ENCODE data around the gene YWHAB. TPM values are rescaled to one million over a fixed set of nuclear protein-coding genes. Genes with fewer than 3 reads are reported as not detected.

Gene YWHAB
- total RNA-seq, 4 donors from 2014 or later, result 139 to 182 (median 164) TPM

DNA sequence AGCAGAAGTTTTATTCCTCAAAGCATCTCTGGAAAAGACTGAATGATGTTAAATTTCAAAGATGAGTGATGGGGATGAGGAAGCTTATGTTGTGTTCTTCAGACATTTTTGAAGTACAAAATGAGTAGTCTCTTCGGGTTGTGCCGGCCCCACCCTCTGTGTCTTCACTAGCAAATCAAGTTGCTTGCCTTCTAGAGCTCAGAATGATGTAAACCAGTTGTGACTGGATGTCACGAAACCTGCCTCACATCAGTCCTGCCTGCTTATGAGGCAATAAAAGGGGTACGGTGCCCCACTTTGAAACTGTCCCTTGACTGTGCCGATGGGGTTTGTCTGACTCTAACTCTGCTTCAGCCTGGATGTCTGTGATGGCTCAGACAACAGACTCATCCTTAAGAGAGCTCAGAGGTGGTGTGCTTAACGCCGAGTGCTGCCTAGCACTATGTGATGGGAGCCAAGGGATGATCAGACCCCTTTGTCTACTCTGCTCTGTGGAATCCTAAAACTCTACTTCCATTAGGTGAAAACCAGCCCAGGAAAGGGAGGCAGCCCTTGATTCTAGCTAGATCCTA is 55.7 kb downstream of the YWHAB start:
- Histone ChIP-seq H3K4me3 (replicated peaks in 1 of 3) (no peak overlapping the region), H3K9me3 (no peaks in the 10 kb centered on the region), H3K36me3 (peaks cover 39 to 44% of the 10 kb centered on the region in 2 donors), H3K27me3 (no peaks in the 10 kb centered on the region), H3K27ac (no peak overlapping the region), H3K4me1 (no peaks in the 10 kb centered on the region)
- 84 to 90% methylated on average over 7 of the region's 7 CpGs for WGBS, 2 donors
- intact Hi-C loops (cut with DNase I), result no loop called here
- no peak for DNase-seq
- no peak for TF ChIP-seq POLR2A (IDR thresholded peaks at IDR 0.05)
- TF ChIP-seq, protein P1, sequence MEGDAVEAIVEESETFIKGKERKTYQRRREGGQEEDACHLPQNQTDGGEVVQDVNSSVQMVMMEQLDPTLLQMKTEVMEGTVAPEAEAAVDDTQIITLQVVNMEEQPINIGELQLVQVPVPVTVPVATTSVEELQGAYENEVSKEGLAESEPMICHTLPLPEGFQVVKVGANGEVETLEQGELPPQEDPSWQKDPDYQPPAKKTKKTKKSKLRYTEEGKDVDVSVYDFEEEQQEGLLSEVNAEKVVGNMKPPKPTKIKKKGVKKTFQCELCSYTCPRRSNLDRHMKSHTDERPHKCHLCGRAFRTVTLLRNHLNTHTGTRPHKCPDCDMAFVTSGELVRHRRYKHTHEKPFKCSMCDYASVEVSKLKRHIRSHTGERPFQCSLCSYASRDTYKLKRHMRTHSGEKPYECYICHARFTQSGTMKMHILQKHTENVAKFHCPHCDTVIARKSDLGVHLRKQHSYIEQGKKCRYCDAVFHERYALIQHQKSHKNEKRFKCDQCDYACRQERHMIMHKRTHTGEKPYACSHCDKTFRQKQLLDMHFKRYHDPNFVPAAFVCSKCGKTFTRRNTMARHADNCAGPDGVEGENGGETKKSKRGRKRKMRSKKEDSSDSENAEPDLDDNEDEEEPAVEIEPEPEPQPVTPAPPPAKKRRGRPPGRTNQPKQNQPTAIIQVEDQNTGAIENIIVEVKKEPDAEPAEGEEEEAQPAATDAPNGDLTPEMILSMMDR (IDR thresholded peaks at IDR 0.05), result no peak

DNA sequence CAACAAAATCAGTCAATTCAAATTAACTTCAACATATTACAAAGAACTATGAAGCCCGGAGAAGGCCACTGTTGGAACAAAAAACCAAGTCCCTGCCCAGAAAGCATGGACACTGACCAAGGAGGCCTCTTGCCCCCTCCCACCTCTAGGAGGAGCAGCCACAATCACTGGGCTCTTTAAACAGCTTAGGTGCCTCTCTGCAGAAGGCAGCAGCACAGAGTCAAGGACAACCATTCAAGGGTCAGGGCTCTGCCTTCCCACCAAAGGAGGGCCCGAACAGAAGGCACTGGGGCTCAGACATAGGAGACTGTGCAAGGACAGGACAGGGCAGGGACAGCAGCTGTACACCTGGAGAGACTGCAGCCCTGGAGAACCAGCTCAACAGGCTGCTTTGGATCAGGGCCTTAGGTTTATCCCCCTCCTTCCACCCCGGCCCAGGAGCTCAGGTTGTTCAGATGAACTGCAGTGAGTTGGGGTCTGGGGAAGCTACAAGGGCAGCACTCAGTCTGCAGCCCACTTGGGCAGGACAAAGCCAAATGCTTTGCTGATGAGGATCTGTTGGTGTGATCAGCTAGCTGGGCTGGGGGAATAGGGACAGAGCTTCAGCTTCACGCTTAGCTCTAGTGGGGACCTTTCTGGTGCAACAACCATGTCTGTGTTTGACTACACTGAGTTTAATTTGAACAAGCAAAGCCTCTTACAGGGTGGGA is 56.9 kb downstream of the YWHAB start:
- no peak for DNase-seq
- TF ChIP-seq POLR2A (IDR thresholded peaks at IDR 0.05), result no peak
- TF ChIP-seq, protein P1 (IDR thresholded peaks at IDR 0.05), result no peak
- no peaks in the 10 kb centered on the region for H3K4me1 ChIP-seq
- WGBS, 2 donors, result 85 to 88% methylated on average over 2 to 3 of the region's 4 CpGs
- H3K4me3 ChIP-seq (replicated peaks in 1 of 3), result no peak overlapping the region
- no peaks in the 10 kb centered on the region for H3K9me3 ChIP-seq
- intact Hi-C loops (cut with DNase I), result no loop called here
- H3K36me3 ChIP-seq, result peaks cover 50 to 52% of the 10 kb centered on the region in 2 donors
- H3K27ac ChIP-seq, result no peak overlapping the region
- H3K27me3 ChIP-seq, result no peaks in the 10 kb centered on the region

DNA sequence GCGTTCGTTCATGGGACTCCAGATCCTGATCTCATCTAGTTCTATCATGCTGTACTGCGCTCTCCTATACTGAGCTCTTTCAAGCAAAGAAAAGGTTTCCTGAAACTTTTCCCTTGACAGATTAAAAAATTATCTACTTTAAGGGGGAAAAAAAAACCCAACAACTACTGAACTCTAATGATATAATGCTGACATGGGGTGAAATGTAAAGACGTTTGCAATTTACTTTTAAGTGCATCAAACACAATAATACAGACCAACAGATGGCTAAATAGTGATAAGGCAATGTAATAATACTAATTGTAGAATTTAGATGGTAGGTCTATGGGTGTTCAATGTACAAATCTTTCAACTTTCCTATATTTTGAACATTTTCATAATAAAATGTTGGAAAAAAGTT is 58.3 kb downstream of the YWHAB start:
- no peaks in the 10 kb centered on the region for H3K9me3 ChIP-seq
- no peaks in the 10 kb centered on the region for H3K27me3 ChIP-seq
- TF ChIP-seq POLR2A (IDR thresholded peaks at IDR 0.05), result no peak
- TF ChIP-seq, protein P1 (IDR thresholded peaks at IDR 0.05), result no peak
- peaks cover 57 to 60% of the 10 kb centered on the region in 2 donors for H3K36me3 ChIP-seq
- no peaks in the 10 kb centered on the region for H3K4me1 ChIP-seq
- H3K4me3 ChIP-seq (replicated peaks in 1 of 3), result no peak overlapping the region
- H3K27ac ChIP-seq, result no peak overlapping the region
- DNase-seq, result no peak
- 94 to 96% methylated on average over 4 of the region's 4 CpGs for WGBS, 2 donors
- intact Hi-C loops (cut with DNase I), result no loop called here

DNA sequence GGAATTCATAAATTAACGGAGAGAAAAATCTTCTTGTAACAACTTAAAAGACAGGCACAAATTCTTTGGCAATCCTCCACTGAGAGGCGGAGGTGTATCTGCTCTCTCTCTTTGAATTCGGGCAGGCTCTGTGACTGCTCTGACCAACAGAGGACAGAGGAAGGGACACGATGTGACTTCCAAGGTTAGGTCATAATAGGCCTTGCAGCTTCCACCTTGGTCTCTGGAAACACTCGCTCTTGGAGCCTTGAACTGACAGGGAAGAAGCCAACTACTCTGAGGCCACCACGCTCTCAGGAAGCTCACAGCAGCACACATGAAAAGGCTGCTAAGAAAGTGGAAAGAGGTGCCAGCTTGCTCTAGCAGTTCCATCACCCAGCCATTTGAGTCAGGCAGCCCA is 59.8 kb downstream of the YWHAB start:
- H3K27me3 ChIP-seq, result no peaks in the 10 kb centered on the region
- WGBS, 2 donors, result 90 to 92% methylated on average over 6 of the region's 6 CpGs

More for the DNA sequence above, 59.8 kb downstream of the YWHAB start:
- H3K4me1 ChIP-seq, result no peaks in the 10 kb centered on the region
- no peak overlapping the region for H3K27ac ChIP-seq
- no peak for DNase-seq
- TF ChIP-seq, protein P1 (IDR thresholded peaks at IDR 0.05), result no peak
- no peak for TF ChIP-seq POLR2A (IDR thresholded peaks at IDR 0.05)
- no peaks in the 10 kb centered on the region for H3K9me3 ChIP-seq
- peaks cover 57 to 64% of the 10 kb centered on the region in 2 donors for H3K36me3 ChIP-seq
- no peak overlapping the region for H3K4me3 ChIP-seq (replicated peaks in 1 of 3)
- intact Hi-C loops (cut with DNase I), result no loop called here
